MCF 10A (cell line): ENCODE results near the gene LZTS2. TPM values are rescaled to one million over a fixed set of nuclear protein-coding genes. Genes with fewer than 3 reads are reported as not detected.
A peak's percentile ranks its signal among the peaks of the same experiment; 100 is the strongest.

Experiments
- BruUV-seq: library from RNA; stranded (reverse); fragments of 400-500 nt; replicated peaks from 2 replicates; lab custom pipeline; 2021; lab: Mats Ljungman, UMichigan
- CTCF ChIA-PET: fragments of 300-600 bp; sonication (Branson Sonifier 250); formaldehyde crosslinking; extraction: SDS; loops from one replicate; lab custom pipeline; 2021; ENCODE audit warnings: antibody characterized with exemption, inconsistent platforms; lab: Yijun Ruan, JAX
- POLR2A ChIA-PET: fragments of 300-600, 350-650 bp; sonication (Branson Sonifier 250); formaldehyde crosslinking; extraction: SDS; loops from one replicate; lab custom pipeline; 2020; ENCODE audit warnings: antibody characterized with exemption, inconsistent platforms; lab: Yijun Ruan, JAX
- DNase-seq: peaks from one replicate; pipeline ENCODE4 v3.0.0-alpha.2; 2018; ENCODE audit not compliant: unreplicated experiment
- H3K27ac Mint-ChIP-seq: one replicate; pipeline ENCODE4 v1.8.0; 2022; ENCODE audit warnings: mild to moderate bottlenecking, low read depth, mixed read lengths; ENCODE audit not compliant: unreplicated experiment
- H3K27me3 Mint-ChIP-seq: one replicate; pipeline ENCODE4 v1.8.0; 2022; ENCODE audit warnings: mixed read lengths; ENCODE audit not compliant: insufficient read depth, unreplicated experiment
- H3K36me3 Mint-ChIP-seq: one replicate; pipeline ENCODE4 v1.8.0; 2022; ENCODE audit warnings: mild to moderate bottlenecking, moderate library complexity, mixed read lengths; ENCODE audit not compliant: insufficient read depth, unreplicated experiment
- H3K4me1 Mint-ChIP-seq: one replicate; pipeline ENCODE4 v1.8.0; 2022; ENCODE audit warnings: mixed read lengths; ENCODE audit not compliant: insufficient read depth, unreplicated experiment
- H3K4me3 Mint-ChIP-seq: one replicate; pipeline ENCODE4 v1.8.0; 2022; ENCODE audit warnings: mild to moderate bottlenecking, moderate library complexity, mixed read lengths; ENCODE audit not compliant: unreplicated experiment
- H3K9me3 Mint-ChIP-seq: one replicate; pipeline ENCODE4 v1.8.0; 2022; ENCODE audit warnings: mixed read lengths; ENCODE audit not compliant: unreplicated experiment
- CTCF ChIP-seq: fragments of 200-600 bp; IDR thresholded peaks from one replicate; pipeline ENCODE4 v1.8.0; 2022; ENCODE audit warnings: antibody characterized with exemption, mild to moderate bottlenecking; ENCODE audit not compliant: unreplicated experiment
- intact Hi-C: fragments of 100-400 bp; cut with micrococcal nuclease; formaldehyde crosslinking; loops from 2 replicates; pipeline ENCODE4 v1.14.1; 2022
- total RNA-seq: library from RNA; stranded (reverse); gene quantifications from 2 replicates; pipeline ENCODE4 v1.2.3, GENCODE V29; 2022

Gene LZTS2
- total RNA-seq, 1 experiment from 2014 or later: 15.2 TPM

GRCh38 chr10:100986623-100986951 lies 13.0 kb upstream of the LZTS2 start:
- no peak for TF ChIP-seq CTCF
- H3K27ac Mint-ChIP-seq: no peak overlapping the region

GRCh38 chr10:100986952-100987684 lies 12.5 kb upstream of the LZTS2 start, which contains the start of the genes MRPL43 and TWNK:
TSS of gene MRPL43 (minus strand) at chr10:100987497. CDS start at chr10:100987443, 54 bp downstream.
TSS of gene TWNK (plus strand) at chr10:100987543. CDS start at chr10:100988211, 668 bp downstream.
- peaks cover 38% of the 10 kb centered on the region for H3K36me3 Mint-ChIP-seq
- BruUV-seq: no TSS peak
- POLR2A ChIA-PET: interaction anchor here (0.6 to 5.0 kb wide), 10 partner anchors 11 to 920 kb away, joined by 3 to 54 read pairs (median 4); partner anchors contain the start of gene LZTS2
- TF ChIP-seq CTCF: no peak
- no peaks in the 10 kb centered on the region for H3K27me3 Mint-ChIP-seq
- DNase-seq: peak; percentile 81
- peak within 1 kb of the TSS; percentile 80 for H3K27ac Mint-ChIP-seq
- peaks cover 15% of the 10 kb centered on the region for H3K4me1 Mint-ChIP-seq
- CTCF ChIA-PET: interaction anchor here (0.6 to 3.8 kb wide), 7 partner anchors 10 to 1017 kb away, joined by 3 to 32 read pairs (median 4); no protein-coding TSS in a partner anchor
- peak within 1 kb of the TSS; percentile 85 for H3K4me3 Mint-ChIP-seq
- no peaks in the 10 kb centered on the region for H3K9me3 Mint-ChIP-seq
- intact Hi-C loops: no loop called here

More at GRCh38 chr10:100986623-100986951, 13.0 kb upstream of the LZTS2 start:
- no peak for DNase-seq
- BruUV-seq: no TSS peak
- ChIA-PET CTCF (interaction anchor here (0.6 to 3.8 kb wide), 5 partner anchors 11 to 1017 kb away, joined by 3 to 32 read pairs (median 5); no protein-coding TSS in a partner anchor), POLR2A (interaction anchor here (0.6 to 5.0 kb wide), 6 partner anchors 10 to 921 kb away, joined by 3 to 54 read pairs (median 5); partner anchors contain the start of gene LZTS2)
- peaks cover 15% of the 10 kb centered on the region for H3K4me1 Mint-ChIP-seq
- peak overlapping the region; percentile 85 for H3K4me3 Mint-ChIP-seq
- H3K27me3 Mint-ChIP-seq: no peaks in the 10 kb centered on the region
- intact Hi-C loops: no loop called here
- H3K9me3 Mint-ChIP-seq: no peaks in the 10 kb centered on the region
- peaks cover 40% of the 10 kb centered on the region for H3K36me3 Mint-ChIP-seq

- intact Hi-C loops: no loop called here
- Mint-ChIP-seq H3K36me3 (peaks cover 36% of the 10 kb centered on the region), H3K4me3 (peak overlapping the region; percentile 85), H3K4me1 (peaks cover 15% of the 10 kb centered on the region), H3K27me3 (no peaks in the 10 kb centered on the region), H3K27ac (peak overlapping the region; percentile 80), H3K9me3 (no peaks in the 10 kb centered on the region)
- no peak for TF ChIP-seq CTCF
- DNase-seq: no peak
- TSS peak; percentile 61 for BruUV-seq
- POLR2A ChIA-PET: interaction anchor here (0.7 to 5.0 kb wide), 11 partner anchors 10 to 76 kb away, joined by 3 to 54 read pairs (median 4); partner anchors contain the start of gene LZTS2
- CTCF ChIA-PET: interaction anchor here (0.6 to 3.8 kb wide), 5 partner anchors 10 to 651 kb away, joined by 3 to 32 read pairs (median 5); no protein-coding TSS in a partner anchor
These were observed 11.9 kb upstream of the LZTS2 start for GRCh38 chr10:100987685-100988049.

- intact Hi-C loops: no loop called here
- DNase-seq: no peak
- ChIA-PET CTCF (interaction anchor here (0.6 to 12.3 kb wide), 4 partner anchors 9 to 598 kb away, joined by 3 to 199 read pairs (median 18); no protein-coding TSS in a partner anchor), POLR2A (interaction anchor here (0.5 to 5.0 kb wide), 9 partner anchors 10 to 78 kb away, joined by 3 to 54 read pairs (median 4); partner anchors contain the start of genes LZTS2, PDZD7 and SFXN3)
- Mint-ChIP-seq H3K27ac (peak overlapping the region; percentile 80), H3K4me3 (peak overlapping the region; percentile 85), H3K4me1 (peaks cover 15% of the 10 kb centered on the region), H3K36me3 (peaks cover 36% of the 10 kb centered on the region), H3K27me3 (no peaks in the 10 kb centered on the region), H3K9me3 (no peaks in the 10 kb centered on the region)
- BruUV-seq: no TSS peak
- no peak for TF ChIP-seq CTCF
These were observed 11.4 kb upstream of the LZTS2 start for GRCh38 chr10:100988166-100988565.
